ENCODE measurements around the gene NQO2.

DNA sequence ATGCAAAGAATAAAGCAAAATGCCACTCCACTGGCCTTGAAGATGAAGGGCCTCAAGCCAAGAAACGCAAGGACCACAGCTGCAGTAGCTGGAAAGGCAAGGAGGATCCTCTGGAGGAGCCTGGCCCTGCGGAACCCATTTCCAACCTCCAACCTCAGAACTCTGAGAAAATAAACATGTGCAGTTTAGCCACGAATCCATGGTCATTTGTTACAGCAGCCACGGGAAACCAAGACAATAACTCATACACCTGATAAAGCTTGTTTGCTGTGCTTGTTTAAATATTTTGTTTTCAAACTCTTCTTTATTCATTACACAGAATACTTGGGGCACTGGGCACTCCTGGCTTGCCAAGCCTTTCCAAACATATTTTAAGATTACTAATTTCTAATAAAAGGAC lies 38.8 kb upstream of the NQO2 start:
- TF ChIP-seq POLR2AphosphoS5 (IDR thresholded peaks at IDR 0.05; ENCODE audit: low read depth, low read length) (no peak), REST (IDR thresholded peaks at IDR 0.05; ENCODE audit: insufficient read depth in 1 of 2, low read depth in 2 of 2, low read length in 2 of 2) (no peak)

Data from PFSK-1 (cell line).